SK-N-SH (cell line): Measurements from ENCODE around the gene SATB1. TPM values are rescaled to one million over a fixed set of nuclear protein-coding genes. Genes with fewer than 3 reads are reported as not detected.

Experiments
- CTCF ChIA-PET: fragments of 300-600, 350-600 bp; formaldehyde crosslinking; extraction: SDS; loops from one replicate; lab custom pipeline; 2021; lab: Yijun Ruan, JAX
- POLR2A ChIA-PET: fragments of 350-600 bp; sonication (Branson Sonifier 250); formaldehyde crosslinking; extraction: SDS; loops from one replicate; lab custom pipeline; 2020; ENCODE audit warnings: antibody characterized with exemption, inconsistent platforms; lab: Yijun Ruan, JAX
- DNase-seq: peaks from one replicate; pipeline ENCODE4 v3.0.0; 2012
- H2AFZ ChIP-seq: fragments of 200-600 bp; sonication (generic); 2 replicates; pipeline ENCODE4 v1.8.1; 2016; ENCODE audit warnings: antibody characterized with exemption, mild to moderate bottlenecking, low read depth
- H3F3A ChIP-seq: fragments of 200-600 bp; sonication (generic); replicated peaks from 2 replicates; pipeline ENCODE3; 2016; ENCODE audit warnings: antibody characterized with exemption, mild to moderate bottlenecking; ENCODE audit not compliant: insufficient read depth
- H3K27ac ChIP-seq, 2 experiments: fragments of 200-500 bp in 1 of 2; fragments of 200-600 bp in 1 of 2; sonication (Bioruptor generic) in 1 of 2; sonication (generic), shearing (Covaris generic) in 1 of 2; 2 replicates each; pipeline versions ENCODE4 v1.5.1 to v1.6.1; 2014 to 2016; ENCODE audit warnings: low read depth in 2 of 2, inconsistent platforms in 1 of 2, low read length in 1 of 2, mild to moderate bottlenecking in 1 of 2, mixed read lengths in 1 of 2
- H3K27me3 ChIP-seq: fragments of 200-600 bp; sonication (generic), shearing (Covaris generic); 2 replicates; pipeline ENCODE4 v1.6.1; 2016; ENCODE audit warnings: mixed run types; ENCODE audit not compliant: insufficient read depth
- H3K36me3 ChIP-seq, 2 experiments: fragments of 200-500 bp in 1 of 2; fragments of 200-600 bp in 1 of 2; sonication (Bioruptor generic) in 1 of 2; sonication (generic) in 1 of 2; replicated peaks in 1 of 2; 2 replicates each; pipeline versions ENCODE3 to v1.5.1; 2014 to 2016; ENCODE audit warnings: low read length in 1 of 2, mild to moderate bottlenecking in 1 of 2; ENCODE audit not compliant: insufficient read depth in 2 of 2, control insufficient read depth in 1 of 2
- H3K4me1 ChIP-seq, 2 experiments: fragments of 200-500 bp in 1 of 2; fragments of 200-600 bp in 1 of 2; sonication (Bioruptor generic) in 1 of 2; sonication (generic), shearing (Covaris generic) in 1 of 2; 2 replicates each; pipeline versions ENCODE4 v1.5.1 to v1.6.1; 2014 to 2016; ENCODE audit warnings: low read depth in 1 of 2, low read length in 1 of 2, mixed run types in 1 of 2; ENCODE audit not compliant: insufficient read depth in 2 of 2, control insufficient read depth in 1 of 2
- H3K4me2 ChIP-seq: fragments of 200-600 bp; sonication (generic), shearing (Covaris generic); 2 replicates; pipeline ENCODE4 v1.6.1; 2017; ENCODE audit warnings: mixed run types
- H3K4me3 ChIP-seq, 2 experiments: fragments of 200-500 bp in 1 of 2; fragments of 200-600 bp in 1 of 2; sonication (Bioruptor generic) in 1 of 2; sonication (generic), shearing (Covaris generic) in 1 of 2; 2 replicates each; pipeline versions ENCODE4 v1.5.1 to v1.8.1; 2014 to 2016; ENCODE audit warnings: low read depth in 2 of 2, inconsistent platforms in 1 of 2, low read length in 1 of 2, mild to moderate bottlenecking in 1 of 2, mixed read lengths in 1 of 2, moderate library complexity in 1 of 2
- H3K79me2 ChIP-seq: fragments of 200-600 bp; sonication (generic); 2 replicates; pipeline ENCODE4 v1.8.1; 2017; ENCODE audit warnings: mild to moderate bottlenecking; ENCODE audit not compliant: insufficient read depth
- H3K9ac ChIP-seq: fragments of 200-600 bp; sonication (generic); 2 replicates; pipeline ENCODE4 v1.6.1; 2017; ENCODE audit warnings: mixed run types
- H3K9me2 ChIP-seq: fragments of 200-600 bp; sonication (generic); 2 replicates; pipeline ENCODE4 v1.6.1; 2017; ENCODE audit warnings: mixed run types
- H3K9me3 ChIP-seq: fragments of 200-600 bp; sonication (generic); 2 replicates; pipeline ENCODE4 v1.6.1; 2017; ENCODE audit warnings: mixed run types, mild to moderate bottlenecking, moderate library complexity
- H4K20me1 ChIP-seq: fragments of 200-600 bp; sonication (generic); 2 replicates; pipeline ENCODE4 v1.6.1; 2017; ENCODE audit warnings: mild to moderate bottlenecking, mixed run types; ENCODE audit not compliant: insufficient read depth
- ELF1 ChIP-seq: IDR thresholded peaks from 2 replicates; pipeline ENCODE4 v1.4.0; 2012
- FOSL2 ChIP-seq: IDR thresholded peaks from 2 replicates; pipeline ENCODE4 v1.4.0; 2012; ENCODE audit warnings: low read depth, mild to moderate bottlenecking, moderate library complexity, borderline replicate concordance
- FOXJ3 ChIP-seq: sonication (generic); formaldehyde crosslinking; IDR thresholded peaks from 2 replicates; pipeline ENCODE4 v1.5.1; 2020; ENCODE audit warnings: mild to moderate bottlenecking, missing genetic modification reagents
- FOXM1 ChIP-seq: IDR thresholded peaks from 2 replicates; pipeline ENCODE4 v1.4.0; 2012; ENCODE audit warnings: low read depth, mild to moderate bottlenecking
- GATA2 ChIP-seq: sonication (generic); formaldehyde crosslinking; IDR thresholded peaks from 2 replicates; pipeline ENCODE4 v1.5.0; 2020; ENCODE audit warnings: mild to moderate bottlenecking, missing genetic modification reagents
- JUND ChIP-seq: IDR thresholded peaks from 2 replicates; pipeline ENCODE4 v1.4.0; 2012
- MEF2A ChIP-seq: IDR thresholded peaks from 2 replicates; pipeline ENCODE4 v1.4.0; 2012; ENCODE audit warnings: low read depth, borderline replicate concordance
- NFIC ChIP-seq: IDR thresholded peaks from 2 replicates; pipeline ENCODE4 v1.4.0; 2012; ENCODE audit warnings: borderline replicate concordance
- RXRA ChIP-seq: IDR thresholded peaks from 2 replicates; pipeline ENCODE4 v1.4.0; 2012; ENCODE audit warnings: low read depth, mild to moderate bottlenecking, borderline replicate concordance
- TAF1 ChIP-seq: IDR thresholded peaks from 2 replicates; pipeline ENCODE4 v1.6.1; 2012; ENCODE audit warnings: low read depth, mild to moderate bottlenecking, low read length, moderate library complexity, borderline replicate concordance
- TCF12 ChIP-seq: IDR thresholded peaks from 2 replicates; pipeline ENCODE4 v1.4.0; 2012
- YY1 ChIP-seq: IDR thresholded peaks from 2 replicates; pipeline ENCODE4 v1.4.0; 2012; ENCODE audit warnings: low read depth, mild to moderate bottlenecking
- WGBS: methylation state at CpG from one replicate; pipeline ENCODE4 v1.1.6; 2017; ENCODE audit warnings: low lambda C conversion rate; 5-methylcytosine and 5-hydroxymethylcytosine counted together
- polyA plus RNA-seq, 3 experiments: library from polyadenylated mRNA; depleted of rRNA; stranded (reverse); fragments of >200 nt; gene quantifications; 2 replicates each; pipeline ENCODE4 v1.2.3, GENCODE V29; 2012
- TF ChIP-seq, protein P1 (sequence below): IDR thresholded peaks from 2 replicates; pipeline ENCODE4; 2012
- TF ChIP-seq, protein P2 (sequence below): IDR thresholded peaks from 2 replicates; pipeline ENCODE4 v1.4.0; 2012; ENCODE audit warnings: low read depth

Gene SATB1
- polyA plus RNA-seq, 1 of the 3 experiments (the other 2 are of a cell fraction) = 8.5 TPM

DNA sequence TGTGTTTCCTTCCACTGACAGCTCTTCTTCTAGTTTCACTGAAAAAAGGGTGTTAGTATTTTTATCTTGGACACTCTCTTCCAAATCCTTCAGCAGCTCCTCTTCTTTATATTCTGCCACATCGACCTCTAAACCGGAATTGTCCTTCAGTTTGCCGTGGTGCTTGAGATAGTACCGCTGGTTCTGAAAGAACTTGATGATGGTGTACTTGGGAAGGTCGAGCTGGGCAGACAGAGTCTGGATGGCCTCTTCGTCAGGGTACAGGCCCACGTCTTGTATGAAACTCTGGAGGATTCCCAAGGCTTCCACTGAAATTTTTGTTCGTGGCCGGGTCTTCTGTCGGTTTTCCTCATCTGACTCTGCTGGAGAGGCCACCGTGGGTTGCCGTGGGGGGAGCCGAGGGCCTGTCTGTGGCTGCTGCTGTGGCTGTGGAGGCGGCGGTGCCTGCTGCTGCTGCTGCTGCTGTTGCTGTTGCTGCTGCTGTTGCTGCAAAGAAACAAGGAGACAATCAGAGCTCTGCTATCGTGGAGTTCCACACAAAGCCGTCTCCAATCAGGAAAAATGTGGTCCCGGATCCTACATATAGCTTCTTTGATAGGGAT lies 75.8 kb downstream of the SATB1 start:
- H3K9me2 ChIP-seq = no peaks in the 10 kb centered on the region
- H3K36me3 ChIP-seq = peaks cover 0 to 11% of the 10 kb centered on the region in 2 experiments
- WGBS = 81% methylated on average over 18 of the region's 18 CpGs
- H3K4me2 ChIP-seq = no peak overlapping the region
- H3K9ac ChIP-seq = no peak overlapping the region
- no peak overlapping the region for H2AFZ ChIP-seq
- H3K27me3 ChIP-seq = no peaks in the 10 kb centered on the region
- H3K4me3 ChIP-seq = no peak overlapping the region
- POLR2A ChIA-PET = no interaction called here
- peaks cover 0 to 16% of the 10 kb centered on the region in 2 experiments; a peak in 2 of 4 replicates for H3K4me1 ChIP-seq
- DNase-seq = no peak
- no peaks in the 10 kb centered on the region for H3F3A ChIP-seq
- no peaks in the 10 kb centered on the region for H3K9me3 ChIP-seq
- no peak overlapping the region for H3K27ac ChIP-seq
- H3K79me2 ChIP-seq = no peaks in the 10 kb centered on the region
- no peaks in the 10 kb centered on the region for H4K20me1 ChIP-seq
- CTCF ChIA-PET = no interaction called here
- no peak for TF ChIP-seq FOXM1

DNA sequence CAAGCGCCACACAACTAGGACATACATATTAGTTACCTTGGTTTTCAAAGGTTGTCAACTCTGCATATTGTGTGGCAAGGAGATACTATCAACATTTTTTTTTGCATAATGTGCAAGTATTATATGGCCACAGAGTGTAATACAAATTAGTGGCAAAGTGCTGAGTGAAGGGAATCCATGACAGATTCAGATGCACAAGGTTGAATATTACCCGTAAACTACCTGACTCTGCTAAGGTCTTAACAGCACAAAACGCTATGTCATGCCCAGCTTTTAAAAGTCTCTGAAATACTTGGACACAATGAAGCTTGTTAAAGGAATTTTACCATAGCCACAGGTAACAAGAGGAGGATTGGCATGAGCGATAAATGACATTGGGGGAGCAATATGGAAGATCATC lies 79.0 kb downstream of the SATB1 start:
- Histone ChIP-seq H3K9me3 (no peaks in the 10 kb centered on the region), H3K4me2 (no peak overlapping the region), H3K4me1 (peaks cover 0 to 2% of the 10 kb centered on the region in 2 experiments; a peak in 2 of 4 replicates), H3F3A (no peaks in the 10 kb centered on the region), H3K9ac (no peak overlapping the region), H2AFZ (no peak overlapping the region), H3K36me3 (peaks cover 0 to 11% of the 10 kb centered on the region in 2 experiments), H3K4me3 (no peak overlapping the region), H3K9me2 (no peaks in the 10 kb centered on the region), H3K79me2 (no peaks in the 10 kb centered on the region), H4K20me1 (no peaks in the 10 kb centered on the region)
- no peak for DNase-seq
- WGBS = 84% methylated on average over 4 of the region's 4 CpGs
- CTCF ChIA-PET = interaction anchor here (0.6 kb wide), 1 partner anchor 657 kb away, joined by 3 read pairs; no protein-coding TSS in a partner anchor
- TF ChIP-seq RXRA = no peak
- TF ChIP-seq NFIC = no peak
- TF ChIP-seq JUND = no peak
- TF ChIP-seq, protein P1, sequence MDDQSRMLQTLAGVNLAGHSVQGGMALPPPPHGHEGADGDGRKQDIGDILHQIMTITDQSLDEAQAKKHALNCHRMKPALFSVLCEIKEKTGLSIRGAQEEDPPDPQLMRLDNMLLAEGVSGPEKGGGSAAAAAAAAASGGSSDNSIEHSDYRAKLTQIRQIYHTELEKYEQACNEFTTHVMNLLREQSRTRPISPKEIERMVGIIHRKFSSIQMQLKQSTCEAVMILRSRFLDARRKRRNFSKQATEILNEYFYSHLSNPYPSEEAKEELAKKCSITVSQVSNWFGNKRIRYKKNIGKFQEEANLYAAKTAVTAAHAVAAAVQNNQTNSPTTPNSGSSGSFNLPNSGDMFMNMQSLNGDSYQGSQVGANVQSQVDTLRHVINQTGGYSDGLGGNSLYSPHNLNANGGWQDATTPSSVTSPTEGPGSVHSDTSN = no peak
- no peak for TF ChIP-seq FOSL2
- TF ChIP-seq, protein P2, sequence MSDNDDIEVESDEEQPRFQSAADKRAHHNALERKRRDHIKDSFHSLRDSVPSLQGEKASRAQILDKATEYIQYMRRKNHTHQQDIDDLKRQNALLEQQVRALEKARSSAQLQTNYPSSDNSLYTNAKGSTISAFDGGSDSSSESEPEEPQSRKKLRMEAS = no peak
- no peak for TF ChIP-seq GATA2 (CRISPR knock-in tag)
- TF ChIP-seq MEF2A = no peak
- TF ChIP-seq TCF12 = no peak
- no peak for TF ChIP-seq FOXJ3
- TF ChIP-seq TAF1 = no peak
- no peak for TF ChIP-seq ELF1
- no peak for TF ChIP-seq YY1
- TF ChIP-seq, all 33 proteins: peak for 0
- POLR2A ChIA-PET = no interaction called here
- Histone ChIP-seq H3K27ac (no peak overlapping the region), H3K27me3 (no peaks in the 10 kb centered on the region)
